ENCODE measurements around the gene PLEKHB2. TPM values are rescaled to one million over a fixed set of nuclear protein-coding genes. Genes with fewer than 3 reads are reported as not detected.
A peak's percentile ranks its signal among the peaks of the same experiment; 100 is the strongest.

The PLEKHB2 gene
- total and polyA plus RNA-seq, 4 donors: 17.4 to 41.3 (median 27.5) TPM

DNA sequence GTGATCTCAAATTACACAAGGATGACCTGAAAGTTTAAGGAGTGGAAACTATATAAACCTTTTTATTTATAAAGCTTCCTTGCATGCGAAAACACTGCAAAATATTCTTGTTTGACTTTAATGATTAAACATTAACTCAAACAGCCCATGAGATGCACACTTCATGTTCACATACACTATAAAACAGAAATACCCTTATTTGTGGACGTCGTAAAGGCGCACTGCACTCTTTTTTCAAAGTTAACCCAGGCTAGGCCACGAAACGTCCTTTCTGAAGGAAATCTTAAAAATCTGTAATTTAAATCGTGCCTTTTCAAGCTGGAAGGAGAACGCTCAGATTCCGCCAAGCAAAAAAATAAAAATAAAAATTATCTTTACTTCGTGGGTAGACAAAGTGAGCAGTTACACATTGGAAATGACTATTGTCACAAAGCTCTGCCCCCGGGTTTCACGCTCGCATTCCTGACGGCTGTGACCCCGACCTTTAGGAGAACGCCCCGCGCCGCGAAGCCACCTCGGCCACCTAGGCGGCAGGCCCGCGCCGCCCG is 12.6 kb upstream of the PLEKHB2 start:
- Histone ChIP-seq H3K9me3 (ENCODE audit: control insufficient read depth, low read length) (no peaks in the 10 kb centered on the region), H3K4me3 (ENCODE audit: low read length in 2 of 2) (peak overlapping the region; percentile 95 to 99), H3K27me3 (ENCODE audit: control insufficient read depth in 1 of 2, insufficient read depth in 2 of 2, low read length in 1 of 2) (no peaks in the 10 kb centered on the region), H3K27ac (ENCODE audit: low read depth in 1 of 2, low read length in 2 of 2) (peak overlapping the region; percentile 95 to 100), H3K36me3 (ENCODE audit: control insufficient read depth in 1 of 2, insufficient read depth in 2 of 2, low read length in 1 of 2) (peaks cover 0 to 2% of the 10 kb centered on the region in 2 donors), H3K4me1 (ENCODE audit: control insufficient read depth in 1 of 2, insufficient read depth in 2 of 2, low read length in 2 of 2) (no peaks in the 10 kb centered on the region)
- 1% methylated on average over 26 of the region's 26 CpGs for WGBS, 2 donors
- ATAC-seq (ENCODE audit: low FRiP score) (no peak), DNase-seq (no peak)
- intact Hi-C loops (cut with DNase I): loop anchor here in 1 of 2 donors (5.0 kb wide), 1 partner anchor 295 kb away; no protein-coding TSS in a partner anchor

DNA sequence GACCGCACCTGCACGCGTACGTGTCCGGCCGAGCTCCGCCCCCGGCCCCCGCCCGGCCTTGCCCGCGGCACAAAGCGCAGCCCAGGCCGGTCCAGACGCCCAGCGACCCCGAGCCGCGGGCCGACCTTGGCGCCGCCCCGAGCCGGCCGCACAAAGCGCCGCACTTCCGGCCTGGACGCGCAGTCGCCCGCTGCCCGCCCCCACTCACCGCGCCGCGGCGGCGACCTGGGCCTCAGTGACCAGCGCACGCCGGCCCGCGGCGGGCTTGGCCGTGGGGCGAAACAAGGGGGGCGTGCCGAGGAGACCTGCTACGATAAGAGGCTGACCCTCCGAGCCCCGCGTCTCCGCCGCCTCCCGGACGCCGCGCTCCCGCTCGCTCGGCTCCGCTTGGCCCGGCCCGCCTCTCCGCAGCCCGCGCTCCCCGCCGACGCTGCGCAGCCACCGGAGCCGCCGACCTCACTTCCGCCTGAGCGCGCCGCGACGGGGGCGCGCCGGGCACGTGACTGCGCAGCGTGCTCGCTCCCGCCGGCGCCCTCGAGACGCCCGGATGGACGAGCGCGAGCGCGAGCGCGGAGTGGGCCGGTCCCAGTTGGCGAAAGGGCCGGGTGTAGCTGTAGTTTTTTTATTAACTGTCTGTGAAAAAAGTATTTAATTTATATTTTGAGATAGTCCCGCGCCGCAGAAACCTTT is 12.0 kb upstream of the PLEKHB2 start, which contains the start of gene FAM168B:
Gene FAM168B, minus strand, starts transcription at position 455 of the 690 bp plus-strand sequence. CDS start 10,814 bp downstream, outside the sequence.
- DNase-seq (peak; percentile 93 to 96), ATAC-seq (ENCODE audit: low FRiP score) (peak; percentile 99)
- Histone ChIP-seq H3K27ac (ENCODE audit: low read depth in 1 of 2, low read length in 2 of 2) (peak within 1 kb of the TSS; percentile 95 to 100), H3K9me3 (ENCODE audit: control insufficient read depth, low read length) (no peaks in the 10 kb centered on the region), H3K36me3 (ENCODE audit: control insufficient read depth in 1 of 2, insufficient read depth in 2 of 2, low read length in 1 of 2) (peaks cover 0 to under 1% of the 10 kb centered on the region in 2 donors), H3K4me1 (ENCODE audit: control insufficient read depth in 1 of 2, insufficient read depth in 2 of 2, low read length in 2 of 2) (no peaks in the 10 kb centered on the region), H3K4me3 (ENCODE audit: low read length in 2 of 2) (peak within 1 kb of the TSS; percentile 95 to 99), H3K27me3 (ENCODE audit: control insufficient read depth in 1 of 2, insufficient read depth in 2 of 2, low read length in 1 of 2) (no peaks in the 10 kb centered on the region)
- 0% methylated on average over 91 to 107 of the region's 107 CpGs for WGBS, 2 donors
- intact Hi-C loops (cut with DNase I): loop anchor here in 1 of 2 donors (5.0 kb wide), 1 partner anchor 296 kb away; no protein-coding TSS in a partner anchor

DNA sequence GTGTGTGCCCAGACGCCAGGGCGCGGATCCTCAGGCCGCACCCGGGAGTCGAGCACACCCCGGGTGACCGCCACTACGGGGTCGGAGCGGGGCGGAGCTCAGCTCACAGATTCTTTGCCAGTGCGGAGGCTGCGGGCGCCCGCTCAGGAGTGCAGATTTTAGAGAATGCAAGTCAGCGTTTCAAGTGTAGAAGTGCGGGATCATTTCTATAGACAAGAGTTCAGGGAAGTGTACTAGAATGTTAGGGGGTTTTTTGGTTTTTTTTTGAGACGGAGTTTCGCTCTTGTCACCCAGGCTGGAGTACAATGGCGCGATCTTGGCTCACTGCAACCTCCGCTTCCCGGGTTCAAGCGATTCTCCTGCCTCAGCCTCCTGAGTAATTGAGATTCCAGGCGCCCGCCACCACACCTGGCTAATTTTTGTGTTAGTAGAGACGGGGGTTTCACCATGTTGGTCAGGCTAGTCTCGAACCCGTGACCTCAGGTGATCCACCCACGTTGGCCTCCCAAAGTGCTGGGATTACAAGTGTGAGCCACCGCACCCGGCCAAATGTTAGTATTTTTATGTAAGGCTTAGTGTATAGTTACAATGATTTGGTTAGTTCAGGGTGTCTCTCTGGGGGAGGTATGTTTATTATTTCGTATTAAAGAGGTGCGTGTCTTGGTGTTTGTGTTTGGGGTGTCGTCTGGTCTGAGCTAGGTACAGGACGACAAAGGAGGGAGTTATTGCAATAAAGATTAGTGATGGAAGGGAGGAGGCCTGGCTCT is 11.3 kb upstream of the PLEKHB2 start:
- 9 to 12% methylated on average over 37 of the region's 37 CpGs for WGBS, 2 donors
- intact Hi-C loops (cut with DNase I): loop anchor here in 1 of 2 donors (5.0 kb wide), 1 partner anchor 297 kb away; no protein-coding TSS in a partner anchor
- Histone ChIP-seq H3K4me1 (ENCODE audit: control insufficient read depth in 1 of 2, insufficient read depth in 2 of 2, low read length in 2 of 2) (no peaks in the 10 kb centered on the region), H3K27ac (ENCODE audit: low read depth in 1 of 2, low read length in 2 of 2) (peak overlapping the region; percentile 20 to 95), H3K36me3 (ENCODE audit: control insufficient read depth in 1 of 2, insufficient read depth in 2 of 2, low read length in 1 of 2) (no peaks in the 10 kb centered on the region), H3K4me3 (ENCODE audit: low read length in 2 of 2) (peak overlapping the region; percentile 79 to 95), H3K27me3 (ENCODE audit: control insufficient read depth in 1 of 2, insufficient read depth in 2 of 2, low read length in 1 of 2) (no peaks in the 10 kb centered on the region), H3K9me3 (ENCODE audit: control insufficient read depth, low read length) (no peaks in the 10 kb centered on the region)
- DNase-seq: peak in 1 of 2 donors; percentile 92
- ATAC-seq (ENCODE audit: low FRiP score): peak; percentile 92

DNA sequence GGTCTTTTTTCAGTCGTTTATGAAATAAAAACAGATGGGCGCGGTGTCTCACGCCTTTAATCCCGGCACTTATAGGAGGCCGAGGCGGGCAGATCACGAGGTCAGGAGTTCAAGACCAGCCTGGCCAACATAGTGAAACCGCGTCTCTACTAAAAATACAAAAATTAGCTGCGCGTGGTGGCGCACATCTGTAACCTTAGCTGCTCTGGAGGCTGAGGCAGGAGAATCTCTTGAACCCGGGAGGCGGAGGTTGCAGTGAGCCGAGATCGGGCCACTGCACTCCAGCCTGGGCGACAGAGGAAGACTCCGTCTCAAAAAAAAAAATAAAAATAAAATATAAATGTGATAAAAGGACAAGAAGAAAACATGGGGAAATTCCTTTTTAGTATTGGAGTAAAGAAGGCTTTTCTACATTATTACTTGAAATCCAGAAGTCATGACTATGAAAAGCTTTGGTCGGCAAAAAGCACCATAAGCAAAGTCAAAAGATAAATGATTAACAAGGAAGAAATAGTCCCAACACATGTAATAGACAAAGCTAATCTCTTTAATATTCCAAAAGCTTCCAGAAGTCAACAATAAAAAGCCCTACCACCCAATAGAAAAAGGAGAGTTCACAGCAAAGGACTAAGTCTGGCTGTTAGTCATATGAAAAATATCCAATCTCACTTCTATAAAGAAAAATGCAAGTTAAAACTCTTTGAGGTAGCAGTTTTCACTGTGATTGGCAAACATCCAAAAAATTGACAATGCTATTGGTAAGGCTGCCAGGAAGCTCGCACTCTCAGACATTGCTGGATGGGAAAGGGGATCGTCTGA is 10.5 kb upstream of the PLEKHB2 start:
- no peak overlapping the region for H3K4me3 ChIP-seq (ENCODE audit: low read length in 2 of 2)
- ATAC-seq (ENCODE audit: low FRiP score): no peak
- intact Hi-C loops (cut with DNase I): loop anchor here in 1 of 2 donors (5.0 kb wide), 1 partner anchor 297 kb away; no protein-coding TSS in a partner anchor

DNA sequence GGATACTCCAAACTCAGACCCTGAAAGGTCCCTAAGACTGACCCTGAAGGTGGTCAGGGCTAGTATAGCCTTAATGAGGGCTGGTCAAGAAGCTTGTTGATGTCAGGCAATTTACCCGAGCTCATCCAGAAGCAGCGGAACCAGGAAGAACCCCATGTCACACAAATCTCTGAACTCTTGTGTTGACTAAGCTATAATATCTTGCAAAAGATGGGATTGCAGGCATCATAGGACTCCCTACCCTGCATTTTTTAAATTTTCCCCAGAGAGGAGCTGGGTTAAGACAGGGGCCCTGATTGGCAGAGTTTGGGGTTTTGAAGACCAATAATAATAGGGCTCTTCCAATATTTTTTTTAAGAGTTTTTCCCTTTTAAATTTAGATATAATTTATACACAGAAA is 2.0 kb upstream of the PLEKHB2 start:
- ATAC-seq (ENCODE audit: low FRiP score) (no peak), DNase-seq (no peak)
- intact Hi-C loops (cut with DNase I): loop anchor here in 1 of 2 donors (10.0 kb wide), 1 partner anchor 392 kb away; the partner anchor contains the start of gene MZT2A
- Histone ChIP-seq H3K4me1 (ENCODE audit: control insufficient read depth in 1 of 2, insufficient read depth in 2 of 2, low read length in 2 of 2) (no peaks in the 10 kb centered on the region), H3K4me3 (ENCODE audit: low read length in 2 of 2) (no peak overlapping the region), H3K27ac (ENCODE audit: low read depth in 1 of 2, low read length in 2 of 2) (no peak overlapping the region), H3K9me3 (ENCODE audit: control insufficient read depth, low read length) (no peaks in the 10 kb centered on the region), H3K27me3 (ENCODE audit: control insufficient read depth in 1 of 2, insufficient read depth in 2 of 2, low read length in 1 of 2) (no peaks in the 10 kb centered on the region), H3K36me3 (ENCODE audit: control insufficient read depth in 1 of 2, insufficient read depth in 2 of 2, low read length in 1 of 2) (no peaks in the 10 kb centered on the region)
- WGBS, 2 donors: 89 to 90% methylated on average over 2 of the region's 2 CpGs

More for the DNA sequence above, 10.5 kb upstream of the PLEKHB2 start:
- no peaks in the 10 kb centered on the region for H3K9me3 ChIP-seq (ENCODE audit: control insufficient read depth, low read length)
- H3K36me3 ChIP-seq (ENCODE audit: control insufficient read depth in 1 of 2, insufficient read depth in 2 of 2, low read length in 1 of 2): no peaks in the 10 kb centered on the region
- no peaks in the 10 kb centered on the region for H3K27me3 ChIP-seq (ENCODE audit: control insufficient read depth in 1 of 2, insufficient read depth in 2 of 2, low read length in 1 of 2)
- WGBS, 2 donors: 74 to 76% methylated on average over 22 of the region's 22 CpGs
- H3K4me1 ChIP-seq (ENCODE audit: control insufficient read depth in 1 of 2, insufficient read depth in 2 of 2, low read length in 2 of 2): no peaks in the 10 kb centered on the region
- no peak overlapping the region for H3K27ac ChIP-seq (ENCODE audit: low read depth in 1 of 2, low read length in 2 of 2)
- no peak for DNase-seq

DNA sequence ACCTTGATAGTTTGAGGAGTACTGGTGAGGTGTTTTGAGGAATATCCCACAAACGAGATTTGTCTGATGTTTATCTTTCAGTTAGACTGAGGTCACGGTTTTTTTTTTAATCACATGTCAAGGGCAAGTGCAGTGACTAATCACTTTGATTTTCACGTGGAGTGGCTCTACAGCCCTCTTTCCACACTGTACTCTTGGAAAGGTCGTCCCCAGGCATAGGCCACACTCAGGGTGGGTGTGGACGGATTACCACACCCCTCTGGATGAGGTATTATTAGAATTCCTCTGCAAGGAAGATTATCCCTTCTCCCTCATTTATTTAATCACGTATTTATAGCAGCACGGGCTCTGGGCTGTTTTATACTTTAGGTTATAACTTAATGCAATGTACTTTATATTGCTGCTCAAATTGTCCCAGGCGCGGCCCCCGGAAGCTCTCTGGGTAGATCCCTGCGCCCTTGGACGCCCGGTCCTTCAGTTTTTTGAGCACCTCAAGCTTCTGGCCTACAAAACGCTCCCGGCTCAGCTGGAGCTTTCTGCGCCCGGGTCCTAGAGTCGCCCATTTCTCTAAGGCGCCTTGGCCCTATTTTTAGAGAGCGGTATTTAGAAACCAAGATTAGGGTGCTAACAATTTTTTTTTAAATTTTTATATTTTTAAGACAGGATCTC is 515 bp upstream of the PLEKHB2 start:
- peak in 1 of 2 donors; percentile 54 for DNase-seq
- intact Hi-C loops (cut with DNase I): loop anchor here in 1 of 2 donors (10.0 kb wide), 1 partner anchor 390 kb away; the partner anchor contains the start of gene MZT2A
- H3K4me3 ChIP-seq (ENCODE audit: low read length in 2 of 2): peak overlapping the region; percentile 91 to 97
- no peaks in the 10 kb centered on the region for H3K9me3 ChIP-seq (ENCODE audit: control insufficient read depth, low read length)
- peak; percentile 87 for ATAC-seq (ENCODE audit: low FRiP score)
- 0% methylated on average over 20 of the region's 20 CpGs for whole genome bisulfite sequencing, 2 donors
- H3K27me3 ChIP-seq (ENCODE audit: control insufficient read depth in 1 of 2, insufficient read depth in 2 of 2, low read length in 1 of 2): no peaks in the 10 kb centered on the region
- H3K36me3 ChIP-seq (ENCODE audit: control insufficient read depth in 1 of 2, insufficient read depth in 2 of 2, low read length in 1 of 2): no peaks in the 10 kb centered on the region
- H3K27ac ChIP-seq (ENCODE audit: low read depth in 1 of 2, low read length in 2 of 2): peak overlapping the region; percentile 80 to 97
- H3K4me1 ChIP-seq (ENCODE audit: control insufficient read depth in 1 of 2, insufficient read depth in 2 of 2, low read length in 2 of 2): no peaks in the 10 kb centered on the region

DNA sequence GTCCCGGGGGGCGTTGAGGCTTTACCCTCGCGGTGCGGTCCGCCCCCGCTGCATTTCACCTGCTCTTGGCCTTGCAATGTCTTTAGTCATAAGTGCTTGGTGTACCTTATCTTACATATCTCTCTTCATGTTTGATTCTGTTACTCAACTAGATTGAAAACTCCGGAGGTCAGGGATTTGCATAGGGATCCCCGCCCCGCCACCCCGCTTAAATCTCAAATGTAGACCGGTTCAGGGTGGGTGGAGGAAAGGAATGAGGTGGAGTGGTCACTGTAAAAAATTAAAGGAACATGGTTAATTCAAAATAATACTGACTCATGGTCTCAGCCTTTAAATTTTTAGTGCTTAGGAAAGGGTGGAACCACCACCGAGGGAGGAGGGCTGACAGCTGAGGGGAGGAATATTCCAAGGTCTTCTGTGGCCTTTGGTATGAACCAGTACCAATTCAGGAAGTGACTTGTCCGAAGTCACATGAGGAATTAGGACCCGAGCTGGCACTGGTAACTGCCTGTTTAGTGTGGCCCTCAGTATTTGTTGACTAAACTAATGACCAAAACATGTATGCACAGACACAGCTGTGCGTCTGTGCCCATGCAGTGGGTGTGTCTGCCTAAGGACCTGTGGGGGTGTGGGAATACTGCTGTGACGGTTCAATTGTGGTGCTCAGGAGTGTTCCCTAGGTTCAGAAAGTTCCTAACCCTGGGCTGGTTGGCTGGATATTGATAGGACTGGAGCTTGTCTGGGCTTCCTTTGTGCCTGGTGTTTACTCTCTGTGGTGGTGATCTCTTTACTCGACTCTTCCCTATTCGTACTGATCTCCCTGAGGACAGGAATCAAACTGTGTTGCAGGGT is 1.0 kb downstream of the PLEKHB2 start:
- 2 to 4% methylated on average over 19 of the region's 19 CpGs for WGBS, 2 donors
- intact Hi-C loops (cut with DNase I): loop anchor here in 1 of 2 donors (10.0 kb wide), 1 partner anchor 389 kb away; the partner anchor contains the start of gene MZT2A
- DNase-seq: peak; percentile 68 to 74

More for the DNA sequence above, 1.0 kb downstream of the PLEKHB2 start:
- peak overlapping the region; percentile 91 to 97 for H3K4me3 ChIP-seq (ENCODE audit: low read length in 2 of 2)
- H3K4me1 ChIP-seq (ENCODE audit: control insufficient read depth in 1 of 2, insufficient read depth in 2 of 2, low read length in 2 of 2): no peaks in the 10 kb centered on the region
- no peaks in the 10 kb centered on the region for H3K27me3 ChIP-seq (ENCODE audit: control insufficient read depth in 1 of 2, insufficient read depth in 2 of 2, low read length in 1 of 2)
- no peaks in the 10 kb centered on the region for H3K9me3 ChIP-seq (ENCODE audit: control insufficient read depth, low read length)
- ATAC-seq (ENCODE audit: low FRiP score): peak; percentile 31
- no peaks in the 10 kb centered on the region for H3K36me3 ChIP-seq (ENCODE audit: control insufficient read depth in 1 of 2, insufficient read depth in 2 of 2, low read length in 1 of 2)
- peak overlapping the region in 1 of 2 donors; percentile 60 for H3K27ac ChIP-seq (ENCODE audit: low read depth in 1 of 2, low read length in 2 of 2)
